Fibroblast of pulmonary artery (primary cell): ENCODE results near the gene SERPINA10.

Experiments used
- DNase-seq: peaks from one replicate; pipeline ENCODE4 v3.0.0-alpha.2; 2010; ENCODE audit warnings: low read depth
- H3K4me3 ChIP-seq: replicated peaks from 2 replicates; pipeline ENCODE4 v1.5.1; 2011; ENCODE audit warnings: low read depth, mild to moderate bottlenecking, control low read depth, low read length, moderate library complexity
- TF ChIP-seq, protein P1 (sequence below): IDR thresholded peaks from 2 replicates; pipeline ENCODE4 v1.5.1; 2011; ENCODE audit warnings: mild to moderate bottlenecking, control low read depth, low read length, inconsistent platforms; ENCODE audit errors: missing control alignments

SERPINA10 gene

DNA sequence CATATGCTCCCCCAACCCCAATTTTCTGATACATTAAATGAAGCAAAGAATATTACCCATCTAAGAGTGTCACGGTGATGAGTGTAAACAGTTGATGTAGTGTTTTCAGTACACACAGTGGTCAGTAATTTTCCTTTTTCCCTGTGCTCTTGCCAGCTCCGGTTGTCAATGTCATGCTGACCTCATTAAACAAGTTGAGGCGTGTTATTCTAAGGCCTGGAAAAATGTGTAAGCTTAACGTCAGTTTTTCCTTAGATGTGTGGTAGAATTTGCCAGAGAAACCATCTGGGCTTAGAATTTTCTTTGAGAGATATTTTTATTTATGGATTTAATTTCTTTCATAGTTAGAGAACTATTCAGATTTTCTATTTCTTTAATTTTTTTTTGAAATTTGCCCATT lies 41.8 kb upstream of the SERPINA10 start:
- no peak overlapping the region for H3K4me3 ChIP-seq
- no peak for DNase-seq
- TF ChIP-seq, protein P1, sequence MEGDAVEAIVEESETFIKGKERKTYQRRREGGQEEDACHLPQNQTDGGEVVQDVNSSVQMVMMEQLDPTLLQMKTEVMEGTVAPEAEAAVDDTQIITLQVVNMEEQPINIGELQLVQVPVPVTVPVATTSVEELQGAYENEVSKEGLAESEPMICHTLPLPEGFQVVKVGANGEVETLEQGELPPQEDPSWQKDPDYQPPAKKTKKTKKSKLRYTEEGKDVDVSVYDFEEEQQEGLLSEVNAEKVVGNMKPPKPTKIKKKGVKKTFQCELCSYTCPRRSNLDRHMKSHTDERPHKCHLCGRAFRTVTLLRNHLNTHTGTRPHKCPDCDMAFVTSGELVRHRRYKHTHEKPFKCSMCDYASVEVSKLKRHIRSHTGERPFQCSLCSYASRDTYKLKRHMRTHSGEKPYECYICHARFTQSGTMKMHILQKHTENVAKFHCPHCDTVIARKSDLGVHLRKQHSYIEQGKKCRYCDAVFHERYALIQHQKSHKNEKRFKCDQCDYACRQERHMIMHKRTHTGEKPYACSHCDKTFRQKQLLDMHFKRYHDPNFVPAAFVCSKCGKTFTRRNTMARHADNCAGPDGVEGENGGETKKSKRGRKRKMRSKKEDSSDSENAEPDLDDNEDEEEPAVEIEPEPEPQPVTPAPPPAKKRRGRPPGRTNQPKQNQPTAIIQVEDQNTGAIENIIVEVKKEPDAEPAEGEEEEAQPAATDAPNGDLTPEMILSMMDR: no peak

DNA sequence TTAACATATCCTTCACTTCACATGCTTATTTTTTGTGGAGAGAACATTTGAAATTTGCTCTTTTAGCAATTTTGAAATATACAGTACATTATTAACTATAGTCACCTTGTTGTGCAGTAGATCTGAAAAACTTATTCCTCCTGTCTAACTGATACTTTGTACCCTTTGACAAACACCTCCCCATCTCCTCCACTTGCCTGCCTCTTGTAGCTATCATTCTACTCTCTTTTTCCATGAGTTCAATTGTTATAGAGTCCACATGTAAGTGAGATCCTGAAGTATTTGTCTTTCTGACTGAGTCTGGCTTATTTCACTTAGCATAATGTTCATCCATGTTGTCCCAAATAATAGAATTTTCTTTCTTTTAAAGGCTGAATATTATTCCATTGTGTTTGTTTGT lies 39.5 kb upstream of the SERPINA10 start:
- DNase-seq: no peak
- no peak overlapping the region for H3K4me3 ChIP-seq
- TF ChIP-seq, protein P1: no peak

DNA sequence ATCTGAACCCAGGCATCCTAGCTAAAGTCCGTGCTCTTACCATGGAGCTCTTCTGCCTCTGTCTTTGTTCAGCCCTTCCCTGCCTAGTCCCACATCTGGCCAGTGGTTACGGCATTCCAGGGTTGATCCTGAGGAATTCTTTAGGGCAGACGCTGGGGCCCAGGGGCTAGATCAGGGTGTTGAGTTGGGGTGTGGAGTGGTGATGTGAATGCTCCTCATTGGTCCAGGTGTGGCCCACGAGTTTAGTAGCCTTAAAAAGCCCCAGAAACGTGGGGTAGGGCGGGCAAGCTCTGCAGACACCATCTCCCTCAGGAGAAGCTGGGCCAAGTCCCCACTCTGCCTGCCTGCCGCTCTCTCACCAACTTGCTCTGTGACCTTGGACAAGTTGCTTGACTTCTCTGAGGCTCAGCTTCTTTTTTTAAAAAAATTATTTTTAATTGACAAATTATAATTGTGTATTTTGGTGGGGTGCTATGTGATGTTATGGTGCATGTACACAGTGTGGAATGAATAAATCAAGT lies 39.1 kb upstream of the SERPINA10 start:
- no peak overlapping the region for H3K4me3 ChIP-seq
- DNase-seq: no peak
- TF ChIP-seq, protein P1: no peak

DNA sequence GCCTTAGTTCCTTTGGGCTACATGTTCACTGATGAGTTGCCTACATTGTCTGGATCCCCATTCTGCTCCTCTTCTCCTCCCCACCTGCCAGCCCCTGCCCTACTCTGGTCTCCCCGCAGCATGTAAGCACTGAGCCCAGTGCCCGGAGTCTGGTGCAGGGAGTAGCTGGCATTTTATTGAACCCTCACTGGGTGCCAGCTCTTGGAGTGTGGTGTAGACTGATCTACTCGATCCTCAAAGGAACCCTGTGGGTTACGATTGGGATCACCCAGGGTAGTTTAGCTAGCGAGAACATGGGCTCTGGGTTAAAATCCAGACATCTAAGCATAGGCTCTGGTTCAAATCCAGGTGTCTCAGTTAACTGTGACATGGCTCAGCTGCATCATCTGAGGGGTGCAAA lies 38.4 kb upstream of the SERPINA10 start:
- no peak for DNase-seq
- TF ChIP-seq, protein P1: no peak
- H3K4me3 ChIP-seq: no peak overlapping the region

DNA sequence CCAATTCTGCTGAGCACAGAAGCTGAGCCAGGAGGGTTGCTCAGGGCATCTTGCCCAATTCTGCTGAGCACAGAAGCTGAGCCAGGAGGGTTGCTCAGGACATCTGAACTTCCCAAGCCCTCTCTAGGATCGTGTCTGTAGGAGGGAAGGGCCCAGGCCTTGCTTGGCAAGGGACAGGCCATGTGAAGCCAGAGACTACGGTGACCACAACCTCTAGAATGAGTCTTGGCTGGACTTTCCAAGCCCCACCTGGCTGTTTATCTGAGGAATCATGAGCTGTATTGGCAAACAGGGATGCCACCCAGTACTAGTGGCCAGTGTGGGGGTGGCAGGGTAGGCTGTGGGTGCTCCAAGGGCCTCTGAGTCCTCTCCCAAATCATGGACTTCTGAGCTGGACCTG lies 37.8 kb upstream of the SERPINA10 start:
- no peak for DNase-seq
- H3K4me3 ChIP-seq: no peak overlapping the region
- TF ChIP-seq, protein P1: no peak

DNA sequence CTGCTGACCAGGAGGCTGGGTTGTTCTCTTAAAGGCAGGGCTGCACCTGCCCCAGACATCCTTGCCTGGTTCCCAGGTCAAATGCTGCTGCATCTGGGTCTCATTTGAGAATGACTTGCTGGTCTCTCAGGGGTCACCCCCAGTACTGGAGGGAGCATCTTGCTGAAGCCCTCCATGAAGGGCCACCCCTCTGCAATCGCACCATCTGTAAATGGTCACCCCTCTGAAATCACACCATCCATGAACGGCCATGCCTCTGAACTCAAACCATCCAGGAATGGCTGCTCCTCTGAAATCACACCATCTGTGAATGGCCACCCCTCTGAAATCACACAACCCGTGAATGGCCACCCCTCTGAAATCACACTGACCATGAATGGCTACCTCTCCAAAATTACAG lies 37.4 kb upstream of the SERPINA10 start:
- TF ChIP-seq, protein P1: no peak
- no peak overlapping the region for H3K4me3 ChIP-seq
- DNase-seq: no peak

DNA sequence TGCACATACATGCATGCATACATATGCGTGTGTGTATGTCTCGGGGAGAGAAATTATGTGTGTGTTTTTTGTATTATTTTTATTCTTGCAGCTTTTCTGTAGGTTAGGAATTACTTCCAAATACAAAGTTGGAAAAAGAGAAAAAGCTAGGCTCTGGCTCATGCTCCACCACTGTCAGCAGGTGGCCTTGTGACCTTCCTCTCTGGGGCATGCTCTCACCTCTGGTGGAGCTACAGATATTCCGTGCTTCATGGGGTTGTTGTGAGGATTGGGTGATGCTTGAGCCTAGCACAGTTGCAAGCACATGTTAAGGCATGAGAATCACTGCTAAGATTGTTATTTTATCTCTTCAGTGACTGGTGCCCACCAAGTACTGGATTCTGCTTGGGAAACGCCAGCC lies 36.8 kb upstream of the SERPINA10 start:
- no peak for DNase-seq
- H3K4me3 ChIP-seq: no peak overlapping the region
- TF ChIP-seq, protein P1: no peak
